ENCODE results near the gene PHTF2. TPM values are rescaled to one million over a fixed set of nuclear protein-coding genes. Genes with fewer than 3 reads are reported as not detected.
A peak's percentile ranks its signal among the peaks of the same experiment; 100 is the strongest.

PHTF2 gene
- total RNA-seq, 1 experiment from 2014 or later: 36.9 TPM

- Histone ChIP-seq H3K4me1 (peaks cover 24% of the 10 kb centered on the region), H3K9me3 (no peaks in the 10 kb centered on the region), H3K4me3 (ENCODE audit: low read depth, low read length) (no peak overlapping the region), H3K27me3 (replicated peaks; ENCODE audit: control insufficient read depth, insufficient read depth, low read length) (no peaks in the 10 kb centered on the region), H3K36me3 (ENCODE audit: control insufficient read depth, insufficient read depth, low read length) (no peaks in the 10 kb centered on the region)
- H3K36me3 Mint-ChIP-seq (ENCODE audit: insufficient read depth, unreplicated experiment): peaks cover 46% of the 10 kb centered on the region
- H3K27me3 Mint-ChIP-seq (ENCODE audit: insufficient read depth, unreplicated experiment): no peaks in the 10 kb centered on the region
- H3K4me1 Mint-ChIP-seq (ENCODE audit: low read depth, unreplicated experiment): peaks cover 24% of the 10 kb centered on the region
- DNase-seq: no peak
- ChIA-PET POLR2A (interaction anchor here (0.6 kb wide), 1 partner anchor 379 kb away, joined by 4 read pairs; no protein-coding TSS in a partner anchor), CTCF (no interaction called here)
- no peak for TF ChIP-seq CTCF (IDR thresholded peaks at IDR 0.05; ENCODE audit: insufficient read depth in 1 of 2, low read depth in 1 of 2, low read length in 1 of 2, severe bottlenecking in 1 of 2, unreplicated experiment in 1 of 2)
- H3K9me3 Mint-ChIP-seq (ENCODE audit: unreplicated experiment): no peaks in the 10 kb centered on the region
- peak overlapping the region; percentile 93 for H3K27ac Mint-ChIP-seq (ENCODE audit: unreplicated experiment)
- no TSS peak for BruUV-seq (replicated peaks)
- H3K4me3 Mint-ChIP-seq (ENCODE audit: unreplicated experiment): peak overlapping the region; percentile 99
- intact Hi-C loops (cut with micrococcal nuclease; ENCODE audit: unreplicated experiment): loop anchor here (5.0 kb wide), 1 partner anchor 41 kb away; no protein-coding TSS in a partner anchor
These were observed 2.5 kb upstream of the PHTF2 start for GRCh38 chr7:77796109-77796508.

GRCh38 chr7:77796960-77797359 is 1.6 kb upstream of the PHTF2 start:
- CTCF ChIA-PET: no interaction called here
- Mint-ChIP-seq H3K27me3 (ENCODE audit: insufficient read depth, unreplicated experiment) (no peaks in the 10 kb centered on the region), H3K27ac (ENCODE audit: unreplicated experiment) (peak overlapping the region; percentile 93), H3K4me3 (ENCODE audit: unreplicated experiment) (peak overlapping the region; percentile 99), H3K36me3 (ENCODE audit: insufficient read depth, unreplicated experiment) (peaks cover 46% of the 10 kb centered on the region), H3K9me3 (ENCODE audit: unreplicated experiment) (no peaks in the 10 kb centered on the region), H3K4me1 (ENCODE audit: low read depth, unreplicated experiment) (peaks cover 21% of the 10 kb centered on the region)
- Histone ChIP-seq H3K4me1 (peaks cover 19% of the 10 kb centered on the region), H3K4me3 (ENCODE audit: low read depth, low read length) (peak overlapping the region; percentile 97), H3K27me3 (replicated peaks; ENCODE audit: control insufficient read depth, insufficient read depth, low read length) (no peaks in the 10 kb centered on the region), H3K9me3 (no peaks in the 10 kb centered on the region), H3K36me3 (ENCODE audit: control insufficient read depth, insufficient read depth, low read length) (no peaks in the 10 kb centered on the region)
- DNase-seq: no peak
- intact Hi-C loops (cut with micrococcal nuclease; ENCODE audit: unreplicated experiment): loop anchor here (5.0 kb wide), 1 partner anchor 40 kb away; no protein-coding TSS in a partner anchor
- POLR2A ChIA-PET: interaction anchor here (0.5 kb wide), 1 partner anchor 37 kb away, joined by 3 read pairs; no protein-coding TSS in a partner anchor
- TF ChIP-seq CTCF (IDR thresholded peaks at IDR 0.05; ENCODE audit: insufficient read depth in 1 of 2, low read depth in 1 of 2, low read length in 1 of 2, severe bottlenecking in 1 of 2, unreplicated experiment in 1 of 2): no peak
- BruUV-seq (replicated peaks): no TSS peak

GRCh38 chr7:77797734-77798393 is 709 bp upstream of the PHTF2 start:
- Mint-ChIP-seq H3K27ac (ENCODE audit: unreplicated experiment) (peak overlapping the region; percentile 93), H3K9me3 (ENCODE audit: unreplicated experiment) (no peaks in the 10 kb centered on the region), H3K36me3 (ENCODE audit: insufficient read depth, unreplicated experiment) (peaks cover 46% of the 10 kb centered on the region), H3K4me1 (ENCODE audit: low read depth, unreplicated experiment) (peaks cover 27% of the 10 kb centered on the region), H3K27me3 (ENCODE audit: insufficient read depth, unreplicated experiment) (no peaks in the 10 kb centered on the region), H3K4me3 (ENCODE audit: unreplicated experiment) (peak overlapping the region; percentile 99)
- Histone ChIP-seq H3K4me3 (ENCODE audit: low read depth, low read length) (peak overlapping the region; percentile 97), H3K36me3 (ENCODE audit: control insufficient read depth, insufficient read depth, low read length) (no peaks in the 10 kb centered on the region), H3K9me3 (no peaks in the 10 kb centered on the region), H3K27me3 (replicated peaks; ENCODE audit: control insufficient read depth, insufficient read depth, low read length) (no peaks in the 10 kb centered on the region), H3K4me1 (peaks cover 19% of the 10 kb centered on the region)
- ChIA-PET CTCF (interaction anchor here (0.8 to 1.2 kb wide), 6 partner anchors 14 to 146 kb away, joined by 3 to 6 read pairs (median 4); no protein-coding TSS in a partner anchor), POLR2A (interaction anchor here (0.5 to 1.4 kb wide), 4 partner anchors 14 to 118 kb away, joined by 3 to 7 read pairs (median 5); no protein-coding TSS in a partner anchor)
- no peak for TF ChIP-seq CTCF (IDR thresholded peaks at IDR 0.05; ENCODE audit: insufficient read depth in 1 of 2, low read depth in 1 of 2, low read length in 1 of 2, severe bottlenecking in 1 of 2, unreplicated experiment in 1 of 2)
- intact Hi-C loops (cut with micrococcal nuclease; ENCODE audit: unreplicated experiment): loop anchor here (1.0 to 5.0 kb wide), 6 partner anchors 13 to 139 kb away; no protein-coding TSS in a partner anchor
- DNase-seq: peak in 1 of 2 experiments; percentile 41
- TSS peak; percentile 80 for BruUV-seq (replicated peaks)

Measured in Caco-2 (cell line).